Posterior vena cava (tissue), 2 donors: ENCODE measurements around the gene KMT2A. TPM values are rescaled to one million over a fixed set of nuclear protein-coding genes. Genes with fewer than 3 reads are reported as not detected.
A peak's percentile ranks its signal among the peaks of the same experiment; 100 is the strongest.
"Not testable (repeated sequence)": the region's sequence is repeated elsewhere in the genome, so short reads cannot be mapped to it uniquely, and the experiment has no call there.

Experiments used
- DNase-seq: peaks from one replicate; pipeline ENCODE4 v3.0.0-alpha.2; 2020; ENCODE audit warnings: low spot score
- intact Hi-C, 2 donors: fragments of 100-400 bp; cut with DNase I; formaldehyde crosslinking; loops; one replicate each; pipeline versions ENCODE4 v1.14.1 to v1.14.2; 2022 to 2023
- long read RNA-seq, 2 donors: library from polyadenylated mRNA; unstranded; transcript quantifications; one replicate each; pipeline ENCODE4 v2.0.0, GENCODE V29; 2020 to 2021
- total RNA-seq, 2 donors: library from RNA; stranded (reverse); fragmentation: NEBNext Ultra II Directional; extraction: Animal tissue kit (Norgen Biotek cat#: 25700); gene quantifications; one replicate each; pipeline ENCODE4 v1.2.1, GENCODE V29; 2021
- donor health status: DM: yes; HTN: yes; CAD: no.
- donor health status: DM: yes; HTN: yes; CAD: no.

Gene KMT2A
- total RNA-seq: 10 to 100 TPM; 47.3 to 59.7 TPM
- long read RNA-seq, donor 1, partial matches to known transcripts: 6 of 12 reads
- long read RNA-seq, donor 1, other reads (novel, unspliced or antisense): 6 of 12 reads
- long read RNA-seq, donor 2, partial matches to known transcripts: 5 of 25 reads
- long read RNA-seq, donor 2, other reads (novel, unspliced or antisense): 18 of 25 reads

- intact Hi-C loops: no loop called here
- peak; percentile 99 for DNase-seq
Measured at GRCh38 chr11:118435893-118436624, at the start of gene KMT2A. KMT2A (plus strand) TSS chr11:118436492; CDS start chr11:118436513, 21 bp downstream.

DNA sequence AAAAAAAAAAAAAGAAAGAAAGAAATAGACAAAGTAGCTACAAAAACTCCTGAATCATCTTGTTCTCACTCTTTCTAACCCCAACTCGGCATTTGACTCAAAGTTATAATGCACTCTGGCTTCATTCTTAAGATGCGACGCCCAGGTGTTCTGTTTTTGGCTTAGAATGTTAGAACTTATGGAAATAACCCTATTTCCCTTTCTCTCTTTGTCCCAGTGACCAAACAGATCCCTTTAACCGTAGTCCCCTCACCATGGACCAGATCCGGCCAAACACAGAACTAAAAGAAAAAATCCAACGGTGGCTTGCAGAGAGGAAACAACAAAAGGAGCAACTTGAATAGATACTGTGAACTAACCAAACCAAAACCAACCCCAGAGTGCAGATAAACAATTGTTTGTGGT, 40.2 kb upstream of the KMT2A start:
- intact Hi-C loops: loop anchor here in 1 of 2 donors (10.0 kb wide), 1 partner anchor 99 kb away; no protein-coding TSS in a partner anchor
- no peak for DNase-seq

DNA sequence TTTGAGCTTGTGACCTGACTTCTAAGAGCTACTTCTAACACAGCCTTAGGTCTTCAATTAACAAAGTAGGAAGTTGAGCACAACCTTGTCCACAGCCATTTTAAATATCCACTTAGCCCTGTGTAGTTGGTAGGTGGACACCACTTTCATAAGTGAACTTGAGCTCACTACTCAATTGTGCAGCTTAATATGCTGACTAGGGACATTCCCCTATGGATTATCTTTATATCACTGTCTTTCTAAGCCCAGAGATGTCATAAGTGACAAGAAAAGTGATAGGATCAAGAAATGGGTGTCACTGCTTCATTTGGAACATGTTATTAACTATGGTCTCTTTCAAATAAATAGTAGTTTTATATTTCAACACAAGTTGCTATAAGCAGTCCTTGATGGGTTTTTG, 38.8 kb upstream of the KMT2A start:
- DNase-seq: no peak
- intact Hi-C loops: loop anchor here in 1 of 2 donors (10.0 kb wide), 1 partner anchor 97 kb away; no protein-coding TSS in a partner anchor

- no peak for DNase-seq
- intact Hi-C loops: loop anchor here in 1 of 2 donors (10.0 kb wide), 1 partner anchor 96 kb away; no protein-coding TSS in a partner anchor
Measured at GRCh38 chr11:118398791-118399559, 37.3 kb upstream of the KMT2A start.

- DNase-seq: peak; percentile 97
- intact Hi-C loops: loop anchor here in 1 of 2 donors (5.0 kb wide), 1 partner anchor 86 kb away; no protein-coding TSS in a partner anchor
Measured at GRCh38 chr11:118401151-118401879, 35.0 kb upstream of the KMT2A start, which contains the start of gene ATP5MG. ATP5MG (plus strand) TSS chr11:118401606; CDS start chr11:118401666, 60 bp downstream.

- intact Hi-C loops: loop anchor here in 1 of 2 donors (5.0 kb wide), 1 partner anchor 85 kb away; no protein-coding TSS in a partner anchor
- DNase-seq: no peak
Measured at GRCh38 chr11:118401880-118402590, 34.3 kb upstream of the KMT2A start.

- intact Hi-C loops: loop anchor here in 1 of 2 donors (5.0 kb wide), 1 partner anchor 85 kb away; no protein-coding TSS in a partner anchor
- DNase-seq: not testable (repeated sequence)
Measured at GRCh38 chr11:118402594-118402993, 33.7 kb upstream of the KMT2A start.

DNA sequence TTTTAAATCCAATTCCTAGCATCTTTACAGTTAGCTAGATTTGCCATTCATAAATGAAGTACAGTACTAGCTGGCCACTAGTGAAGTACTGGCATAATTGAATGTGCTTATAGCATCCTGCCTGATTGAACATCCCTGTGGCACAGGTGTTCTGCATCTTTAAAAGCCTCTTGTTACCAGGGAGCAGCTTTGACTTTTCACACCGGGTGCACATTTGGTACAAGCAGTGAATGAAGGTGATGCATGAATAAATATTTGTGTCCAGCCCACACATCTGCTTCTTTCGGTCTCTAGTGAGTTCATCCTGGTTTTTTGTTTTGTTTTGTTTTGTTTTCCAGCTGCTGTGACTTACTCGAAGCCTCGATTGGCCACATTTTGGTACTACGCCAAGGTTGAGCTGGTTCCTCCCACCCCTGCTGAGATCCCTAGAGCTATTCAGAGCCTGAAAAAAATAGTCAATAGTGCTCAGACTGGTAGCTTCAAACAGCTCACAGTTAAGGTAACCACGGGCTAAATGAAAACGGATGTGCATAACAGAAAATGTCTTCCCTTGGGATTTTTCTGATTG, 29.6 kb upstream of the KMT2A start:
- DNase-seq: no peak
- intact Hi-C loops: no loop called here

DNA sequence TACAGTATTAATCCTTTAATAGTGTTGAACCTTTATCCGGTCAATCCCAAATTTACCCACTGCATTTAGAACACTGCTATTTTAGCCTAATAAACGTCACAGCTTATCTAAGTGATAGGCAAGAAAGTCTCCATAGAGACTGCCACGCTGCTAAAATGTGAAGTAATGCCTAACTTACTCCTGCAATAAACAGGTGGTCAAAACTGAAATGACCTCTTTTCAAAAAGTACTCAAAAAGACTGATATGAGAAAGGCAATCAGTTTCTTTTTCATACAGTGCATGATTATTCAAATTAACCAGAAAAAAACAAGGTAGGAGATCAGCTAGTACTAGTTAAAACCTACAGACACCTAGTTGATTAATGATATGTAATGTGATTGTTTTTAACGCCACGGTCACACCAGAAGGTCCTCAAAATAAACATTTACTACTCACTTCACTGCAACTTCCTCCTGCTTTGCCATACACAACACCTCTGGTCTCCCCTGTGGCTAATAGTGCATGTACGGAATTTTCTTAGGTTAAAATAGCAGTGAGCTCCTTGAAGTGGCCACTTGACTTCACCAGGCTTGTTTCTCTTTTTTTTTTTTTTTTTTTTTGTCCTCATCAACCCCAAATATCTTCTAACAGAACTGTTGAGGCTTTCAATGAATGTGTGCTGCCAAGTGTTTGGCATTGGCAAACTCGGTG, 26.1 kb upstream of the KMT2A start:
- intact Hi-C loops: no loop called here

GRCh38 chr11:118411530-118411929, 24.8 kb upstream of the KMT2A start:
- intact Hi-C loops: no loop called here
- no peak for DNase-seq

More for the DNA sequence above, 26.1 kb upstream of the KMT2A start:
- no peak for DNase-seq

GRCh38 chr11:118412921-118413320, 23.4 kb upstream of the KMT2A start:
- DNase-seq: no peak
- intact Hi-C loops: no loop called here

DNA sequence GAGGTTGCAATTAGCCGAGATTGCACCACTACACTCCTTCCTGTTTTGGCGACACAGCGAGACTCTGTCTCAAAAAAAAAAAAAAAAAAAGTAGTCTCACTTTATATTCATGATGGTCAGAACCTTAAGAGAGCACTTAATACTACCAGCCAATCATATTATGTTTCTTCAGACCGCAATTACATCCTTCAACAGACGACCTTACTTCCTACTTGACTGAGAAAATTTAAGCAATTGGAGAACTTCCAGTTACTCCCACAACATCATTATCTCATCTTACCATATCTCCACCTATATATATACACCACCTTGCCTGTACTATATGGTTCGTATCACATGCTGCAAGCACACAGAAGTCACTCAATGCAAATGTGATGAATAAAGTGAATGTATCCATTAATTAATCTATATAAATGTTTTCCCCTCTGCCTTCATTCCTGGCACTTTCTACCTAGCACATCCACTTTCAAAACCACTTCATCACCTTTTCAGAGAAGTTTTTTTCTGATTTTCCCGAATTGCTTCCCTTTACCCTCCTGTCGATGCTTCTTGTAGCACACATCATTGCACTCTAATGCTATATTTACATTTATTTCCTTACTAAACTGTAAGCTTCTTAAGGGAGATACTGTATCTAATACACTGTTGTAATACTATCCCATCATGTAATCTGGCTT, 21.1 kb upstream of the KMT2A start:
- intact Hi-C loops: no loop called here
- DNase-seq: no peak

DNA sequence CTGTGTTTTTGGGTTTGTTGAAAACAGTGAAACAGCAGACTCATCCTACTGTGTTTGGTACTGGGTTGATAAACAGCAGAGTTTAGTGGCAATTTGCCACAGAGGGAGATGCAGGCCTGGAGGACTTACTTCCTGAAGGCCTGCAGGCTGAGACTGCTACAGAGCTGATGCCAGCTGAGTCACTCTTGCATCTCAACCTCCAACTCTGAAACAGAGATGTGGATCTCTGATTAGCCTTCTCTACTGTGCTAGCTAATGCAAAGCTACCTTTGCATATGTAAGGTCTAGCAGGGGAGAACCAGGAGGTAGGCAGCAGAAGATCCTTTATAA, 20.6 kb upstream of the KMT2A start:
- intact Hi-C loops: no loop called here
- no peak for DNase-seq

DNA sequence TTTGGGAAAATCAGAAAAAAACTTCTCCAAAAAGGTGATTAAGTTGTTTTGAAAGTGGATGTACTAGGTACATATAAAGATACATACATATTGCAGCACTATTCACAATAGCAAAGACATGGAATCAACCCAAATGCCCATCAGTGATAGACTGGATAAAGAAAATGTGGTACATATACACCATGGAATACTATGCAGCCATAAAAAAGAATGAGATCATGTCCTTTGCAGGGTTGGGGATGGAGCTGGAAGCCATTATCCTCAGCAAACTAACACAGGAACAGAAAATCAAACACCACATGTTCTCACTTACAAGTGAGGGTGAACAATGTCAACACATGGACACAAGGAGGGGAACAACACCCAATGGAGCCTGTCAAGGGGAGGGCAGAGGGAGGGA, 19.4 kb upstream of the KMT2A start:
- intact Hi-C loops, DNase-seq: not testable (repeated sequence)

GRCh38 chr11:118417801-118418200, 18.5 kb upstream of the KMT2A start:
- intact Hi-C loops: no loop called here
- DNase-seq: no peak

GRCh38 chr11:118418766-118419165, 17.5 kb upstream of the KMT2A start:
- no peak for DNase-seq
- intact Hi-C loops: no loop called here

DNA sequence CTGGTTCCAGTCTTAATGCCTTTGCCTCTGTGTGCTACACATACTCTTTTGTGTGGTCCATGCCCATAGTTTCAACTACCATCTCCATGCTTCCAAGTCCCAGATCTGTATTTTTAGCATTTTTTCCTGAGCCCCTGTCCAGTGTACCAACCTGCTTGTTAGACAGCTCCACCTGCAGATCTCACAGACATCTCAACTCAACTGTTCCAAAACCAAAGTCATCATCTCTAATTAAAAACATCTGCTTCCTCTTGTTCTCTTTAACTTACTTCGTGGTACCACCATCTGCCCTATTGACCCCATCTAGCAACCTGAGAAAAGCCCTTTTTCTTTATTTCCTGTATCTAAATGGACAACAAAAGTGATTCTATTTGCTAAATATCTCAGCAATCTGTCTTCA, 8.6 kb upstream of the KMT2A start:
- no peak for DNase-seq
- intact Hi-C loops: no loop called here
